ENCODE measurements around the gene FRS2.
"Not testable (repeated sequence)": the region's sequence is repeated elsewhere in the genome, so short reads cannot be mapped to it uniquely, and the experiment has no call there.

The FRS2 gene

DNA sequence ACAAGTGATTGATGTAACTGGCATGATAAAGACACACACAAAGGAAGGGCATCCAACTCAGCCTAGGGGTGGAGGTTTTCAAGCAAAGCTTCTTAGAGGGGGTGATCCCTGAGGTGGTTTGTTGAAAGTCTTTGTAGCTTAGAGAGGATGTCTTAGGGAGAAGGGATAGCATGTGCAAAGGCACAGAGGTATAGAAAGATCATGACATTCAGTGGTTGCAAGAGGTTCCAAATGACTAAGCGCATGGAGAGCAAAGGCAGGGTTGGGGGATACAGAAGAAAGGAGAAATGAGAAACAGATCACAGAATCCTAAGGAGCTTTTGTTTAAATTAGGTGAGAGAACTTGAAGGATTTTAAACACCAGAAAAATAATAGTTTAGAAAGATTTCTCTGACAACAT, 109.9 kb downstream of the FRS2 start:
- DNase-seq (ENCODE audit: low spot score) = no peak

DNA sequence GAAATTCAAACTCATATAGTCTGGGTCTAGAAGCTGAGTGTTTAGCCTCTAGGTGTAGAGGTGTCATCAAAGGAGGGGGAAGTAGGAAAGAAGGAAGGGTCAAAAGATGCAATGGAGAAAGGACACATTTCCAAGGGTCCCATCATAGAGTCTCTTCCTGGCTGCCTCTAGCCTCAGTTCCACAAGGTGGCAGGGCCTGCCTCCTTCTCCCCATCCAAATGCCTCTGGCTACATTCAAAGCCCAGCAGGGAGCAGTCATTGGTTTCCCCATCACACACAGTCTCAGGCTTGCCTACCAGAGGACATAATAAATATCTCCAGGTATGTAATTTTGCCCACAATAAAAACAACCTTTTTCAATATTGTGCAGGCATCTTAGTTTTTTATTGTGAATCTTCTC, 113.0 kb downstream of the FRS2 start:
- no peak for DNase-seq (ENCODE audit: low spot score)

DNA sequence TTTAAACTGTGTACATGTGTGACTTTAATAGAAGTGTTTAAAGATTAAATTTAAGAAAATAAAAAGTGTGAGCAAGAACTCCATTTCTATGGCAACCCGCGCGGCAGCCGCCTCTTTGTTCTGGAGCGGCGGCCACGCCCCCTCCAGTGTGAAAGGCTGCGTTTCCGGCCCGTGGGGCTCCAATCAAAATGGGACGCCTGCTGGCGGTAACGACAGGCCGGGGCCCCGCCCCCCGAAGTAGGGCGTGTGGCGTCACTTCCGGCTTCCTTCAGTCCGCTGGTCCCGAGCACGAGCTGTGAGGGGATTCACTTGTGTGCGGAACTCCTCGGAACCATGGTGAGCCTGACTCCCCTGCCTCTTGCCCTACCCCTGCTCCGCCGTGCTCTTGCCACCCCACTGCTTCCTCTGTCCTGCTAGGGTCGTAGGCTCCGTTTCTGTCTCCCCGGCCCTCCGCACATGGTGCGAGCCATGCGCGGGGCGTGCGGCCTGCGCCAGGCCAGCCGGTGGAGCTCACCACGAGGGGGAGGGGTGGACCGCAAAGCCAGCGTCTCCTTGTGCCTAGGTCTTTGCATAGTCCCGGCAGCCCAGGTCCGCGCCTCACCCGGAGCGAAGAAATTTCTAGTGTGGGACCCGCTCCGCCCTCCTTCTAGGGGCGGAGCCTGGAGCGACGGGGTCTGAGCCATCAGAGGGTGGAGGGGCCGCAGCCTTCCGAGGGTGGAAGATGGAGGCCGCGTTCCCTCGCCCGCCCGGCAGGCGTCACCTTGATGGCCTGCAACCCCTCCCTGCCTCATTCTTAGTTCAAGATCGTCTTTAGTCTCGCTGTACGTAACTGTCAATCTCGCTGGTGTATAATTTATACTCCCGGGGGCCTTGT, 115.2 kb downstream of the FRS2 start, which contains the start of gene CCT2:
CCT2 (plus strand) TSS at position 271 of the 874 bp plus-strand sequence; CDS start at position 334, 63 bp downstream.
- DNase-seq (ENCODE audit: low spot score) = peak; percentile 97

DNA sequence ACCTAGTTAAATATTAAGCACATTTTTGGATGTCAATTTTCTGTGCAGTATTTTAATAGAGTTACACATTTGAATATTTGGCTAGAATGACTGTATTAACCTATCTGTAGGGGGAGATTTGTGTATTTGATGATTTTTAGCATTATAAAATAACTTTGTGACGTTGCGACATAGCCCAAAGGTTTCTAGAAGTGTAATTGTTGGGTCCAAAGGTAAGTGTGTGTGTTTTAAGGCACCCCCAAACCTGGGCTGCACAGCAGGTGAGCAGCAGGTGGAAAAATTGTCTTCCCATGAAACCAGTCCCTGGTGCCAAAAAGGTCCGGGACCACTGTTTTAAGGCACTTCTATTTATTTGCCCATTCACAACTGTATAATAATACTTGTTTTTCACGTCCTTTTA, 118.3 kb downstream of the FRS2 start:
- DNase-seq (ENCODE audit: low spot score) = no peak

DNA sequence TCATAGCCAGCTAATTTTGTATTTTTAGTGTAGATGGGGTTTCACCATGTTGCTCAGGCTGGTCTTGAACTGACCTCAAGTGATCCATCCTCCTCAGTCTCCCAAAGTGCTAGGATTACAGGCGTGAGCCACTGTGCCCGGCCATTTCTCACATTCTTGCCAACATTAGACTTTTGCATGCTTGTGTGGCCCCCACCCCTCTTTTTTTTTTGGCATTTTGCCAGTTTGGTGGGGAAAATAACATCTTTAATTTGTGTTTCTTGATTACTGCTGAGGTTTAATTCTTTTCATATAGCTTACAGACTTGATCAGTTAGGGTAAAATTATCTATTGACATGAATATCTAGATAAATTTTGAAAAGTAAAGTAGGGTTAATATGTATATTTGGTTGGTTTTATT, 118.9 kb downstream of the FRS2 start:
- DNase-seq (ENCODE audit: low spot score) = no peak

DNA sequence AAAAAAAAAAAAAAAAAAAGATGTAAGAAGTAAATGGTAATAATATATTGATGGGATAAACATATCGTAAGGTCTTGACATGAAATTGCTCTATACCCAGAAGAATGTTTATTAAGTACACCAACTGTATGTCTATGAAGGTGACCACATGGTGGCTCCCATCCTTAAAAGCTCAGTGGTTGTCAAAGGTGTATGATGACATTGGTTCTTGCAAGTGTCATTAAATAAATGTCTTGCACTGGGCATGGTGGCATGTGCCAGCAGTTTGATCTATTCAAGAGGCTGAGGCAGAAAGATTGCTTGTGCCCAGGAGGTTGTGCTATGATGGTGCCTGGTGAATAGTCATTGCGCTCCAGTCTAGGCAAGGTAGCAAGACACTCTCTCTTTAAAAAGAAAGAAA, 125.5 kb downstream of the FRS2 start:
- DNase-seq (ENCODE audit: low spot score) = no peak

DNA sequence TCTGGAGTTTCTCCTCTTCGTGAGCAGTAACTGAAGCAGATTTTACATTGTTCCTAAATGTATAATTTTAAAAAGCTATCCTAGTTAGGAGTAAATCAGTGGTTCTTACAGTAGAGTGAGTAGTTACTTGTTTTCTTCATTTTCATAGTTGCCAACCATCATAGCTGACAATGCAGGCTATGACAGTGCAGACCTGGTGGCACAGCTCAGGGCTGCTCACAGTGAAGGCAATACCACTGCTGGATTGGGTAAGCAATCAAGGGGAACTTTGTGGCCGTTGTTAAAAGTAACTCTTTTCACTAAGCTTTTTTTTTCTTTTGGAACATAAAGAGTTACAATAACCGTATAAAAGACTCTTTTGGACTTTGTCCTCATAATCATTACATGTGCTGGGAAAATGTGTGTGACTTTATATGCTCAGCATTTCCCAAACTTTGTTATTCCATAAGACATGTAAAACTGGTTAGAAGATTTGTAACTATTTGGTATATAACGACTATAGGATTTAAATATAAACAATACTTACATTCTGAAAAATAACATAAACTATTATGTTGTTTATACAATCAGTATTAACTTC, 128.1 kb downstream of the FRS2 start:
- no peak for DNase-seq (ENCODE audit: low spot score)

DNA sequence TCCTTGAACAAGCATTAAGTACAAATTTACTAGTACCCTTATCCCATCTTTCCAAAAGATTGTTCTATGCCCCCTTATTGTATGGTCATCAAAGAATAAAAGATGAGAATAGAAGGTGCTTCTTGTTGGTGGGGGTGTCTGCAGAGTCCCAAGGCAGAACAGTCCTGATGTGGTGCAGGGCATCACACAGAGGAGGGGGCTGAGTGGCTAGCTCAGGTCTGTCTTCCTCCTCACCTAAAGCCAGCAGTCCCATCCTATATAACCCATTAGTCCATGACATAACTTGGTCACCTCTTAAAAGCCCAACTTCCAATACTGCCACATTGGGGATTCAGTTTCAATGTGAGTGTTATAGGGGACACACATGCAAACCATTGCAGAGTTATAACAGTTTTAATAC, 130.6 kb downstream of the FRS2 start:
- DNase-seq (ENCODE audit: low spot score) = no peak

DNA sequence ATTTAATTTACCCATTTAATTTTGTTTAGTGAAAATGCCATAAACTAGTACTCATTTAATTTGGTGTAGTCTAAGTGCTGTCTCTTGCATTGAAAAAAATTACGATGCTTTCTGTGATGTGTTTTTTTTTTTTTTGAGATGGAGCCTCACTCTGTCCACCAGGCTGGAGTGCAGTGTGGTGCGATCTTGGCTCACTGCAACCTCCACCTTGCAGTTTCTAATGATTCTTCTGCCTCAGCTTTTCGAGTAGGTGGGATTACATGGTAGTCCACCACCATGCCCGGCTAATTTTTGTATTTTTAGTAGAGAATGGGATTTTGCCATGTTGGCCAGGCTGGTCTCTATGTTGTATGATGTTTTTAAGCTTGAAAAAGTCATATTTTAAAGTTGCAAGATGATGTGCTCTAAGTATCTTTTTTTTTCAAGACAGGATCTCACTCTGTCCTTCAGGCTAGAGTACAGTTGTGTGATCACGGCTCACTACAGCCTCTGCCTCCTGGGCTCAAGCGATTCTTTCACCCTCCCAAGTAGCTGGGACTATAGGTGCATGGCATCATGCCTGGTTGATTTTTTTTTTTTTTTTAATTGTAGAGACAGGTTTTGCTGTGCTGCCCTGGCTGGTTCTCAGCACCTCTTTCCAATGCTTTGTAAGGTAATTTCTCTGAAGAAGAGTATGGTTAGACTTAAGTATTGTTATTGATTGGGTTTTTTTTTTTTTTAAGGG, 131.9 kb downstream of the FRS2 start:
- DNase-seq (ENCODE audit: low spot score) = no peak

DNA sequence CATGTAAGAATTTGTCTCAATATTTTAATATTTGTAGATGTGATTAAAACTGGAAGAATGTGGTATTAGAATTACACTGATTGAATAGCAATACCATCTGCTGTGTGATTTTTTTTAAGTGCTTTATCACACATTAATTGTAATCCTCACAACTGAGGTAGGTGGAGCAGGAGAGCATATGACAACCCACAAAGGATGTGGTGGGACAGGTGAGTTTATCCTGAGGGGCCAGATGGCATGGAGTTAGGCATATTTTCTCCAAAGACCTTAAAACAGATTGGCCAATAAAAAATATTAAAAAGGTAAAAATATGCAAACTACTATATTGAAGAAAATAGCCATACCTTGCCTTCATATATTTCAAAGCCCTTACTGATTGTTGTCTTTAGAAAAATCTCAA, 132.8 kb downstream of the FRS2 start:
- DNase-seq (ENCODE audit: low spot score) = no peak

DNA sequence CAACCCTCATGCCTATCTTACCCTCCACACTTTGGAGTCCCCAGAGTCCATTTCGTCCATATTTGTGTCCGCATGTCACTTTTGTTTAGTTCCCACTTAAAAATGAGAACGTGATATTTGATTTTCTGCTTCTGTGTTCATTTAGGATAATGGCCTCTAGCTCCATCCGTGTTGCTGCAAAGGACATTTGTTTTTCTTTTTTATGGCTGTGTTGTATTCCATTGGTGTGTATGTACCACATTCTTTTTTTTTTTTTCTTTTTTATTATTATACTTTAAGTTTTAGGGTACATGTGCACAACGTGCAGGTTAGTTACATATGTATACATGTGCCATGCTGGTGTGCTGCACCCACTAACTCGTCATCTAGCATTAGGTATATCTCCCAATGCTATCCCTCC, 133.4 kb downstream of the FRS2 start:
- DNase-seq (ENCODE audit: low spot score) = not testable (repeated sequence)

DNA sequence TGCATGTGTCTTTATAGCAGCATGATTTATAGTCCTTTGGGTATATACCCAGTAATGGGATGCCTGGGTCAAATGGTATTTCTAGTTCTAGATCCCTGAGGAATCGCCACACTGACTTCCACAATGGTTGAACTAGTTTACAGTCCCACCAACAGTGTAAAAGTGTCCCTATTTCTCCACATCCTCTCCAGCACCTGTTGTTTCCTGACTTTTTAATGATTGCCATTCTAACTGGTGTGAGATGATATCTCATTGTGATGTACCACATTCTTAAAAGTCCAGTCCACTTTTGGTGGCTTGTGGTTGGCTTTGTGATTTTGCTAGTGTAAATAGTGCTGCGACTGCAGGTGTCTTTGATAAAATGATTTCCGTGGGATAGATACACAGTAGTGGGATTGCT, 134.1 kb downstream of the FRS2 start:
- DNase-seq (ENCODE audit: low spot score) = not testable (repeated sequence)

DNA sequence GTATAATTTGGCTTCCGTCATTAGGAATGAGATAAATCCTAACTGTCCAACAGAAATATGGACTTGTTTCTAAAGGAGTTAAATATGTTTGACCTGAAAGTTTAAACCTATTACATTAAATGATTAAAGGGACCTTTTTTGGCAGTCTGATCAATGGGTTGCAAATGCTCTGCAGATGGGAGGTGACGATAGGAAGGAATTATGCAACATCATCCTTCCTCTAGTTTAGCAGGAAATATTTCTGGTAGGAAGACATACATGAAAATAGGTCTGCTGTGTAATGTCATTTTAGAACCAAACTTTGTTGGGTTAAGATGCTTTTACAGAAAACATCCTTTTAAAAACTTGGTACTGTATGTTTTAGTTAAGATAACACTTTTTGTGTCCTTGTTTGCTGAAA, 137.9 kb downstream of the FRS2 start:
- DNase-seq (ENCODE audit: low spot score) = no peak

DNA sequence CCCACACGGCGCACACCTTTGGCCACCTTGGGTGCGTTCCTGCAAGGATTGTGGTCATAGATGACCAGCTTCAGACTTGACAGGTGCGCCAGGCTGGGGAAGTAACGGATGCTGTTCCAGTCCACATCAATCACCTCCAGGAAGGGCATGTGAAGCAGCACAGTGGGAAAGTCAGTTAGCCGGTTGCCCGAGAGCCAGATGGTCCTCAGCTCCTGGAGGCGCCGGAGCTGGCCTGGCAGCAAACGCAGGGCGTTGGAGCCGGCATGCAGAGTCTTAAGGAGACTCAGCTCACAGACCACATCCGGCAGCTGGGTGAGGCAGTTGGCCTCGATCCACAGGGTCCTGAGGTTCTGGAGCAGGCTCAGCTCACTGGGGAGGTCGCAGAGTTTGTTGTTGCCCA, 139.9 kb downstream of the FRS2 start:
- DNase-seq (ENCODE audit: low spot score) = no peak

DNA sequence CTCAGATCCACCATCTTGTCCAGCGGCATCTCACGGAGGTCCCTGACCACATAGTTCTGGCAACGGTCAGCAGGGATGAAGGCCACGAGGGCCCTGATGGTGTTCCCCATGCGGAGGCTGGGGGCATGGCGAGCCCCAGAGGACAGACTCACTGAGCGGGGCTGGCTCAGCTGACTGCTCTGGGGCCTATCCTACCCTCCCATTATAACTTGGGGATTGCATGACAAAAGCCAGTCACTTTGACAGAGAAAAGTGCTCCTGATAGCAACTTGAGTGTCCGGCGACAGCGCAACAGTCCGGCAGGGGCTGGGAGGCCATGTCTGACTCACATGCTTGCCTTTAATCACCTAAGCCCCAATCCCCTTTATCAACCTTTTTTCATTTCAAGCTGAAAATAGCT, 140.5 kb downstream of the FRS2 start, which contains the start of gene LRRC10:
LRRC10 (minus strand) TSS at position 179 of the 400 bp plus-strand sequence; CDS start at position 110, 69 bp downstream.
- DNase-seq (ENCODE audit: low spot score) = no peak

DNA sequence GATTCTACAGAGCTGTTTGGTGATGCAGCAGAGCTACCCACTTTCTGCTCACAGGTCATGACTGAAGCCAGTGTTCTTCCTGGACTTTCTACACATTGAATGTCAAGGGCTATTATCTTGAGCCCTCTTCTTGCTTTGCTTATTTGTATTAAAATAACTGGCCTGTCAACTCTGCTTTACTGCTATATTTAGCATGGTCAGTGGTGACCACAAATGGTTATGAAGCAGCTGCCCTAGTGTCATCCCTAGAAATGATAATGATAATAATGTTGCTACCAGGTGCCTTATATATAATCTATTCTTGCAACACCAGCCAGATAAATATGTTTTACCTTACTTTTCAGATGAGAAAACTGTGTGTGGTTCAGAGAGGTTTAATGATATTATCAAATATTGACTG, 143.2 kb downstream of the FRS2 start:
- DNase-seq (ENCODE audit: low spot score) = no peak

DNA sequence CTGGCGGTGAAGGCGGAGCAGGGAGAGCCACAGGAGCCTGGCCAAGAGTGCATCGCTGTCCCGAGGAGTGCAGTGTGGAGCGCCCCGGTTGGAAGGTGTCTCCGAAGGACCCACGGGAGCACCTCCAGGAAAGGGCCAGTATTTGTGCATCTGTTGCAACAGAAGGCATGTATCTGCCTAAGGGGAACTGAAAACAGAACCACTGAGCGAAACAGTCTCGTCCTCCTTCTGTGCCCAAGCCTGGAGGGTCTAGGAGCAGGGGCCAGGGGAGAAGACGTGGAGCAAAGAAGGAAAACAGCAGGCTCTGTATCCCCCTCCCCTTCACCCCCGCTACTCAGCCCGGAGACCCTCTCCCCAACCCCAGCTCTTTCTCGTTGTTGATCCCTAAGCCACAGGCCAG, 145.8 kb downstream of the FRS2 start:
- no peak for DNase-seq (ENCODE audit: low spot score)

DNA sequence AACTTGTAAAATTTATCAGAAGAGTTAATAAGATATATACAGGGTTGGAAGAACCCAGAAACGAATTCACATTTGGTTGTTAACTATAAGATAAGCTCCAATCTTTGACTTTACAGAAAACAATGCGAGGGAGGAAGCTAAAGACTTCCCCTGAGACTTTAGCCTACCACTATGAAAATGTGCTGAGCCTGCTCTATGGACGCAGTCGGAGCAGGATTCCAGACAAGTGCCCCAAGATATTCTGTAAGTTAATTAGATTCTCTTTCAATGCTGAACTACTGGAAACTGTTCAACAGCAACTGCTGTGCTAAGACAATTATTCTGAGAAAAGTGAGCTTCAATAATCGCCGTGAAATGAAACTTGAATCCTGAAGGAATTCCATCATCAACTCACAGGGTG, 148.9 kb downstream of the FRS2 start:
- DNase-seq (ENCODE audit: low spot score) = no peak

DNA sequence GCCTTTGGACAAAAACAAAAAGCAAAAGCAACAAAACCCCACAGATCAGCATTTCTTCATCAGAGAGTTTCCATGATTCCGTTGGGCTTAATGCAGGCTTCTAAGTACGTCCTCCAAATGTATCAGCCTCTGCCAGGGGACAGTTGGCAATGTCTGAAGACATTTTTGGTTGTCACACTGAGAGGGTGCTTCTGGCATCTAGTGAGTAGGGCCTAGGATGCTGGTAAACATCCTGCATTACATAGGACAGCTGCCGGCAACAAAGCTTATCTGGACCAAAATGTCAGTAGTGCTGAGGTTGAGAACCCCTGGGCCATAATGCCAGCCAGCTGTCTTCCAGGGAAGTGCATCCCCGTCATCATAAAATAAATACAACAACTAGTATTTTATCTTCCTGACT, 149.9 kb downstream of the FRS2 start:
- no peak for DNase-seq (ENCODE audit: low spot score)

DNA sequence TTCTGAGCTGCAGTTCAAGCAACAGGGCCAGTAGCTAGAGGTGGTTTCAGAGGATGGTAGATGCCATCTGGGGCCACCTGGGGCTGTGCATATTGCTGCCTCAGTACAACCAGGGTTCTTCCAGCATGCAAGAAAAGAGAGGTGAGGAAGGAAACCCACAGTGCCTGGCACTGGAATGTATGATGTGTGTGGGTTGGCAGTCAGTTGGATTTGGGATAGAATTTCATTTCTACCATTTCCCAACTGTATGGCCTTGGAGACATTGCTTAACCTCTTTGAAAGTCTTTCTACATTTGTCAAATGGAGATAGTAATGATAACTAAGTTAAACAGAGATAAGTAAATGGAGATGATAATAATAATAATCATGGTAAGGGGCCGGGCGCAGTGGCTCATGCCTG, 150.7 kb downstream of the FRS2 start:
- no peak for DNase-seq (ENCODE audit: low spot score)

DNA sequence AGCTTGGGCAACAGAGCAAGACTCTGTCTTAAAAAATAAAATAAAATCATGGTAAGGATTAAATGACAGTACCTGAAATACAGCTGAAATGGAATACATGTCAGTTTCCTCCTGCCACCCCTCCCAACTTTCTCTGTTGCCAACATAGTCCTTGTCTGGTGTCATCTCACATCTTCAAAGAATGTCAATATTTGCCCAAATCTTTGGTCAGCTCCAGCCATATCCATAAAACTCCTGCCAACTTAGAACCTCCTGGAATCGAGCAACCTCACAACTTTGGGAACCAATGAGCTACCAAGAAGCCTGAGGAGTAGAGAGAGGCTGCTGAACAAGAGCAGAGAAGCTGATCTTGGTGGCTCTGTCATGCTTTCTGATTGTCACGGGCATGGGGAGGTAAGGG, 151.4 kb downstream of the FRS2 start:
- no peak for DNase-seq (ENCODE audit: low spot score)

DNA sequence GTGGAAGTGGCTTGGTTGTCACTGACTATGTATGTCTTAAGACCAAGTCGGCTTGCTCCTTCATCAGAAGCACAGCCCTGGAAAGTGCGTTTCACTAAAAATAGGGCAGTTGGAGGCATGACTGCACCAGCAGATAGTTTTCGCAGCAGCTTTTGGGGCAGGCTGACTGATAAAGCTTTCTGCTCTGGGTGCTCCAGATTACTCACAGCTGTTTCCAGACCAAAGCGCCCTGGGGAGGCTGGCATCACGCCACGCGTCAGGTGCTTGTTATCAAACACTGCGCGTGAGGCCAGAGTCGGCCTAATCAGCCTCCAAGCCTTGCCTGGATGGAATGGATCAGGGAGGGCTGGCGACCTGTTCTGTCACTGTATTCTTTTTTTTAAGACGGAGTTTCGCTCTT, 153.8 kb downstream of the FRS2 start:
- DNase-seq (ENCODE audit: low spot score) = no peak

DNA sequence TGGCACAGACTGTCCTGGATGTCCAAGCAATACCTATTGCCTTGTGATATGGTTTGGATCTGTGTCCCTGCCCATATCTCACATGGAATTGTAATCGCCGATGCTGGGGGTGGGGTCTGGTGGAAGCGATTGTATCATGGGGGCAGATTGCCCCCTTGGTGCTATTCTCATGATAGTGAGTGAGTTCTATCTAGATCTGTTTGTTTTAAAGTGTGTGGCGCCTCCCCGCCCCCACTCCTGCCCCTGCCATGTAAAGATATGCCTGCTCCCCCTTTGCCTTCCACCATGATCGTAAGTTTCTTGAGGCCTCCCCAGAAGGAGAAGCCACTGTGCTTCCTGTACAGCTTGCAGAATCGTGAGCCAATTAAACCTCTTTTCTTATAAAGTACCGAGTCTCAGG, 157.3 kb downstream of the FRS2 start:
- DNase-seq (ENCODE audit: low spot score) = no peak
